Omental fat pad (tissue), 4 donors: ENCODE data around the gene MPRIP. TPM values are rescaled to one million over a fixed set of nuclear protein-coding genes. Genes with fewer than 3 reads are reported as not detected.

Experiments
- ATAC-seq: fragments of 150-250 bp; one replicate; pipeline ENCODE4 v1.9.1; 2016; ENCODE audit warnings: mild to moderate bottlenecking, moderate library complexity; ENCODE audit not compliant: low FRiP score
- DNase-seq: peaks from one replicate; pipeline ENCODE4 v3.0.0-alpha.2; 2019; ENCODE audit warnings: low spot score
- total RNA-seq, 4 donors: library from RNA; depleted of rRNA; stranded (reverse); fragments of >200 nt; gene quantifications; one replicate each; pipeline ENCODE4 v1.1.0, GENCODE V29; 2016
- TF ChIP-seq, protein P1 (sequence below), 3 donors: fragments of 450-650 bp; IDR thresholded peaks; one replicate each; pipeline ENCODE4 v1.5.1; 2016 to 2017; ENCODE audit warnings: antibody characterized with exemption in 3 of 3, mild to moderate bottlenecking in 3 of 3, moderate library complexity in 2 of 3

MPRIP gene
- total RNA-seq, 4 donors from 2014 or later: 68.6 to 196 (median 125) TPM

DNA sequence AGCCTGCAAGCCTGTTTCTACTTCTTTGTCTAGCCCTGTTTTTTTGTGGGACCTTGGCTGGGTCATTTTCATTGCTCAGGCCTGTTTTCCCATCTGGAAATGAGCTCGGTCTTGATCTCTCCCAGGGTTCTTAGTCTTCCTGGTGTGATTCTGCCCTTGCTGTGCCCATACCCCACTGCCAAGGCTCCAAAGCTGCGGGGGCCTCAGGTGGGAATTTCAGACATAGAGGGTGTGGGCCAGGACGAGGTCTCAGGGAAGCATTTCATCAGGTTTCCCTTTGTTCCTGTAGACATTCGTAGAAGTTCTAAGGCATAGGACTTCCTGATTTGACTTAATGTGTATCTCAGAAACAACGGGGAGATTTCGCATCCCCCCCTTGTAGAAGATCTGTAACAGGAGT, 5.8 kb downstream of the MPRIP start:
- TF ChIP-seq, protein P1, sequence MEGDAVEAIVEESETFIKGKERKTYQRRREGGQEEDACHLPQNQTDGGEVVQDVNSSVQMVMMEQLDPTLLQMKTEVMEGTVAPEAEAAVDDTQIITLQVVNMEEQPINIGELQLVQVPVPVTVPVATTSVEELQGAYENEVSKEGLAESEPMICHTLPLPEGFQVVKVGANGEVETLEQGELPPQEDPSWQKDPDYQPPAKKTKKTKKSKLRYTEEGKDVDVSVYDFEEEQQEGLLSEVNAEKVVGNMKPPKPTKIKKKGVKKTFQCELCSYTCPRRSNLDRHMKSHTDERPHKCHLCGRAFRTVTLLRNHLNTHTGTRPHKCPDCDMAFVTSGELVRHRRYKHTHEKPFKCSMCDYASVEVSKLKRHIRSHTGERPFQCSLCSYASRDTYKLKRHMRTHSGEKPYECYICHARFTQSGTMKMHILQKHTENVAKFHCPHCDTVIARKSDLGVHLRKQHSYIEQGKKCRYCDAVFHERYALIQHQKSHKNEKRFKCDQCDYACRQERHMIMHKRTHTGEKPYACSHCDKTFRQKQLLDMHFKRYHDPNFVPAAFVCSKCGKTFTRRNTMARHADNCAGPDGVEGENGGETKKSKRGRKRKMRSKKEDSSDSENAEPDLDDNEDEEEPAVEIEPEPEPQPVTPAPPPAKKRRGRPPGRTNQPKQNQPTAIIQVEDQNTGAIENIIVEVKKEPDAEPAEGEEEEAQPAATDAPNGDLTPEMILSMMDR (IDR thresholded peaks at IDR 0.05): no peak
- no peak for ATAC-seq
- no peak for DNase-seq

DNA sequence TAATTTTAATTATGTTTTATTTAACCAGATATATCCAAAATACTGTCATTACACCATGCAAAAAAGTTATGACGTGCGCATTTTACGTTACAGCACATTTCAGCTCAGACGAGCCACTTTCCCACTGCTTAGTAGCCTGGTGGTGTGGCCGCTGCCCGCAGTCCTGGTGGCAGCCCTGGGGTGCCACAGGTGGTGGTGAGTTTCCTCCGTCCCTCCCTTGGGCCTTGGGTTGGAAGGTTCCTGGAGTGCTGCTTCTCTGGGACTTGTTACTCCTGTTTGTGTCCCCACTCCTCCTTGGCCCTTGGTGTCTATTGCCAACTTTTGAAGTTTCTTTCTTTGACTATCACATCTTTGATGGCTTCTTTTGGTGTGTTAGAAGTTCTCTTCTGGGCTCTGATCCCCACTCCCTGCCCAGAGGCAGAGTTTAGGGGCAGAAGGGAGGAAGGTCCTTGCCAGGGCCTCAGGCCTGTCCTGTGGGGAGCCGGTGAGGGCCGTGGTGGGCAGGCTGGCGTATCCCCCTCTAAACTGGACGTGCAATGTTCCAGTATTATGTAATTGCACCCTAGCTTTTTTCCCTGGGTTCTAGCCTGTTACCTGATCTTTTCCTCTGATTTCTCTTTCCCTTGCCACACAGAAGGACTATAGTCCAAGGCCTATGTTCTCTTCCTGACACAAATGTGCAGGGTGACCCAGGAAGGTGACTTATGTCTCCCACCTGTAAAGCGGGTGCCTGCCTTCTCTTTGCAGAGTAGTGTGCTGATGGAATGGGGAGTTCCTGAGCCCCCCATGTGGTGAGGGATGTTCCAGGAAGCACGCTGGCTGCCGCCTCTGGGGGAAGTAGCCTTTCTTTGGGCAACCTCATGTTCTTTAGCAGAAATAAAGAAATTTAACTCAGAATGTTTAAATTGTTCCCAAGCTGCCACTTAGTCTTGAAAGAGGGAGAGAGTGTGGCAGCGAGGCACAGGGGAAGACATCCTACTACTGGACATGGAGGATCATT, 8.4 kb downstream of the MPRIP start:
- DNase-seq (no peak), ATAC-seq (no peak)
- TF ChIP-seq, protein P1 (IDR thresholded peaks at IDR 0.05): no peak

DNA sequence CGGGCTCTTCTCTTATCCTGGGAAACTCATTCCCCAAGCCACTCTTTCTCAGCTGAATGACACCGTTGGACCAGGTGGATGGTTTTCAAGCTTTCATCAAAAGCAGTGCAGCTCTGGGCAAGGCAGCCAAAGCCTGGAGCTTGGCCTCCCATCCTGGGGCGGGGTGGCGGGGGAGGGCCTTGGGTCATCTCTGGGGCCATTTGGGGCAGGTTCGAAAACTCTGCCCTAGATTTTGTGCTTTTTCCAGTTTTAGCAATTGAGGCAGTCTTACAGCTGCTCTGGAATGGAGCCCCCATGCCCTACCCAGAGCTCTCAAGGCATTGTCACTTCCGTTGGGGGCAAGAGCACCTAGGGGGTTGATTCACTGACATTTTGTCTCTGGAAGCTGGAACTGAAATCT, 9.1 kb downstream of the MPRIP start:
- DNase-seq (no peak), ATAC-seq (no peak)
- TF ChIP-seq, protein P1 (IDR thresholded peaks at IDR 0.05): no peak

DNA sequence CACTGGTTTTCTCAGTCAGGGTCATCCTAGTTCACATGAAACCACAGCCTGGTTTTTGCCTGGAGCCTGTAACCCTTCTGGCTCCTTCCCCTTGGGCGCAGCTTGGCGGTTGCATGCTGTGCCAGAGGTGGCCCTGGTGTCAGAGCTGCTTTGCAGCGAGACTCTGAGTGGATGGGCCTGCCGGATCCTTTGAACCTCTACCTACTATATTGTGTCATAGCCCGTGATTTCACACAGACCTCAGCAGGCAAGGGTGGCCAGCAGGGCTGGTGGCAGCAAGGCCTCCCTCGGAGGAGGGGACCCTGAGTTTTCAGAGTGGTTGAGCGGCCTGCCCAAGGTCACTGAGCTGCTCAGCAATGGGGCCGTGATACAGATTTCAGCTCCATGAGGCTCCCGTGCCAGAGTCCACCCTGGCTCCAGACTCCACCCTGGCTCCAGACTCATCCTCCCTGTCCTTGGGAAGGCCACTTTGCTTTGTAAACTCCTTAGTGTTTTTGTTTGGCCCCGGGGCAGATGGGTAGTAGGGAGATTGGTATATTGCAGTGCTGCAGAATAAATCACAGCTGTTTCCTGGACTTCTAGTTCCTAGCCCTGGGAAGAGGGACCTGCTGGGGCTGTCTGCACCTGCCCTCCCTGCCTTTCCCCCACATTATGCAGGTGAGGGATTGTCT, 9.7 kb downstream of the MPRIP start:
- ATAC-seq (no peak), DNase-seq (no peak)

DNA sequence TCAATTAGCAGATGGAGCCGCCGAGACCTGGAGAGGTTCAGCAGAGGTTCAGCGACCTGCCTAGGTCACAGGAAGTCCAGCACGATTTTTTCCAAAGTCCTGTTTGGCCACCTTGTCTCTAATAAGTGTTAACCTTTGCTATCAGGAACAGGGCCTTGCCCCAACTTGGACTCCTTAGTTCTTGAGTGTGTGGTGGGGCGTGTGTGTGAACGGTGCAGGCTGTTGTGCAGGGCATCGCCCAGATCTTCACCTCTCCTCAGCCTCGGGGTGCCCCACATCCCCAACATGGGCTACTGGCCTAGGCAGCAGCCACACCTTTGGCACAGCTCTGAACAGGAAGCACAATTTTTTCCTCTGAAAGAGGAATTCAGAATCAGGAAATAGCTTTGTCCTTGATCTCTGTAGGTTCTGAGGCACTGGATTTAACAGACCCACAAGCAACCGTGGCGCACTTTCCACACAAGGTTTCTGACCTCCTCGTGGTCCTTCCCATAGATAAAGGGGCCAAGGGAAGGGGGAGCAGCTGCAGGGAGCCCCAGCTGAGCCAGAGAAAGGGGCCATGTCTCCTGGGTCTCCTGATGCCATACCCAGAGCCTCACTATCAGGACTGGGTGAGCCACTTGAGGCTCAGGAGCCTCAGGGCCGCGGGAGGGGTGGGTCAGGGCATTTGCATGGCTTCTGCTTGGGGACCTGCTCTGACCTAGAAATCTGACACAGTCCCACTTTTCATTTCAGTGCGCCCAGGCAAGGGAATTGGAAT, 10.4 kb downstream of the MPRIP start:
- TF ChIP-seq, protein P1 (IDR thresholded peaks at IDR 0.05): no peak
- DNase-seq (no peak), ATAC-seq (no peak)

More for the DNA sequence above, 9.7 kb downstream of the MPRIP start:
- TF ChIP-seq, protein P1 (IDR thresholded peaks at IDR 0.05): no peak

DNA sequence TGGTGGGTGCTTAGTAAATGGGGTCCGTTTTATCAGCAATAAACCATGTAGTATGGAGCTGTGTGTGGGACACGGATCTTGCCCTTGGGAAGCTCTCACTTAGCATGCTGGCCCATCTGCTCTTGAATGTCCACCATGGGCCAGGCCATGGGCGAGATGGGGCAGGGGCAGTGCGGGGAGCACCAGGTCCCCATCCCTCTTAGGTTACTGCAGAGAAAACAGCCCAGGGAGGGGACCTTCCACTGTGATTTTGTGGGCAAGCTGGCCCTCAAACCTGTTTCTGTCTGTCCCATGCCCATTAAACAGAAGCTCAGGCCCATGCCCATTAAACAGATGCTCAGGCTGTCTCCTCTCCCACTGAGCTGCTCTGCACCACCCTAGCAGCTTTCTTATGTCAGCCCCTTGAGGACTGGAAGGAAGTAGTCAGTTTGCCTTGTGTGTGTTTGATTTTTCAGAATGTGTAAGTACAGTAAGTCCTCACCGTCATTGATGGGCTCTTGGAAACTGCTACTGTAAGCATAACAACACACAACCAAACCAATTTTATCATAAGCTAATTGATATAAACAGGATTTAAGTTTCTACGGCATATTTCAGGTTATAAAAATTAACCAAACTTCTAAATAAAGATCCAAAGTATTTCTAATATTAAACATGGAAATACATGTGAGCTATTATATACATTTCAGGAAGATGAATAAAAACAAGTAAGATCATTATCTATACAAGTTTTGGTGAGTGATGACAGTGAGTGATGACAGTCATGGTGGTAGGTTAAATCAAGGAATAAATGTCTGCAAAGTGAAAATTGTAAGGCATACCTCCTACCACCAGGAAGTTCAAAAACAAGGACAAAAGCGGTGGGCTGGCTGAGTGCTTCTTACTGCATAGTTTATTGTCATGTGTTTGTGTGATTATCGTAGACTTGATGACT, 11.5 kb downstream of the MPRIP start:
- TF ChIP-seq, protein P1 (IDR thresholded peaks at IDR 0.05): no peak
- no peak for DNase-seq
- ATAC-seq: no peak
